ENCODE data around the gene FBN2.

The FBN2 gene

GRCh38 chr5:128406803-128407202 is 131.2 kb downstream of the FBN2 start:
- no peak for TF ChIP-seq USF1 (IDR thresholded peaks at IDR 0.05)
- no peak for TF ChIP-seq CEBPB (IDR thresholded peaks at IDR 0.05)
- TF ChIP-seq TAF1 (IDR thresholded peaks at IDR 0.05; ENCODE audit: low read depth): no peak
- no peak for TF ChIP-seq REST (IDR thresholded peaks at IDR 0.05; ENCODE audit: low read depth)
- TF ChIP-seq RAD21 (IDR thresholded peaks at IDR 0.05; ENCODE audit: low read depth): no peak
- TF ChIP-seq EGR1 (IDR thresholded peaks at IDR 0.05): no peak
- TF ChIP-seq FOXM1 (IDR thresholded peaks at IDR 0.05; ENCODE audit: borderline replicate concordance, low read depth): no peak
- TF ChIP-seq NFIC (IDR thresholded peaks at IDR 0.05): no peak
- no peak for TF ChIP-seq TCF12 (IDR thresholded peaks at IDR 0.05; ENCODE audit: low read depth)
- no peak for TF ChIP-seq YY1 (IDR thresholded peaks at IDR 0.05; ENCODE audit: low read depth)

GRCh38 chr5:128405159-128405558 is 132.9 kb downstream of the FBN2 start:
- no peak for TF ChIP-seq REST (IDR thresholded peaks at IDR 0.05; ENCODE audit: low read depth)
- TF ChIP-seq ZBTB7A (IDR thresholded peaks at IDR 0.05; ENCODE audit: low read depth): no peak
- TF ChIP-seq TEAD4 (IDR thresholded peaks at IDR 0.05): 0 out of 2 replicates have a peak, but pooled peaks have one; percentile 13

- TF ChIP-seq MAX (IDR thresholded peaks at IDR 0.05) (peak; percentile 44; the same call in 1 of the 2 replicates), CEBPB (IDR thresholded peaks at IDR 0.05) (peak; percentile 62), ZBTB7A (IDR thresholded peaks at IDR 0.05; ENCODE audit: low read depth) (no peak; the same call in 1 of the 2 replicates), EP300 (IDR thresholded peaks at IDR 0.05; ENCODE audit: borderline replicate concordance) (peak; percentile 97), TEAD4 (IDR thresholded peaks at IDR 0.05) (peak; percentile 93), FOXM1 (IDR thresholded peaks at IDR 0.05; ENCODE audit: borderline replicate concordance, low read depth) (peak; percentile 94), NFIC (IDR thresholded peaks at IDR 0.05) (peak; percentile 98), USF1 (IDR thresholded peaks at IDR 0.05) (no peak), TCF12 (IDR thresholded peaks at IDR 0.05; ENCODE audit: low read depth) (peak; percentile 93)
These were observed 134.7 kb downstream of the FBN2 start for GRCh38 chr5:128403333-128403732.

GRCh38 chr5:128402506-128402905 is 135.5 kb downstream of the FBN2 start:
- TF ChIP-seq USF1 (IDR thresholded peaks at IDR 0.05) (no peak), FOXM1 (IDR thresholded peaks at IDR 0.05; ENCODE audit: borderline replicate concordance, low read depth) (peak; percentile 71), EGR1 (IDR thresholded peaks at IDR 0.05) (no peak), ZBTB7A (IDR thresholded peaks at IDR 0.05; ENCODE audit: low read depth) (no peak), NFIC (IDR thresholded peaks at IDR 0.05) (peak; percentile 77), RAD21 (IDR thresholded peaks at IDR 0.05; ENCODE audit: low read depth) (no peak), REST (IDR thresholded peaks at IDR 0.05; ENCODE audit: low read depth) (no peak), YY1 (IDR thresholded peaks at IDR 0.05; ENCODE audit: low read depth) (no peak), TAF1 (IDR thresholded peaks at IDR 0.05; ENCODE audit: low read depth) (no peak), TCF12 (IDR thresholded peaks at IDR 0.05; ENCODE audit: low read depth) (no peak), CREB1 (IDR thresholded peaks at IDR 0.05; ENCODE audit: low read depth) (no peak), EP300 (IDR thresholded peaks at IDR 0.05; ENCODE audit: borderline replicate concordance) (peak; percentile 80), TEAD4 (IDR thresholded peaks at IDR 0.05) (peak; percentile 67), MAX (IDR thresholded peaks at IDR 0.05) (no peak), CEBPB (IDR thresholded peaks at IDR 0.05) (no peak)
